ENCODE results near the gene ZCCHC14.

DNA sequence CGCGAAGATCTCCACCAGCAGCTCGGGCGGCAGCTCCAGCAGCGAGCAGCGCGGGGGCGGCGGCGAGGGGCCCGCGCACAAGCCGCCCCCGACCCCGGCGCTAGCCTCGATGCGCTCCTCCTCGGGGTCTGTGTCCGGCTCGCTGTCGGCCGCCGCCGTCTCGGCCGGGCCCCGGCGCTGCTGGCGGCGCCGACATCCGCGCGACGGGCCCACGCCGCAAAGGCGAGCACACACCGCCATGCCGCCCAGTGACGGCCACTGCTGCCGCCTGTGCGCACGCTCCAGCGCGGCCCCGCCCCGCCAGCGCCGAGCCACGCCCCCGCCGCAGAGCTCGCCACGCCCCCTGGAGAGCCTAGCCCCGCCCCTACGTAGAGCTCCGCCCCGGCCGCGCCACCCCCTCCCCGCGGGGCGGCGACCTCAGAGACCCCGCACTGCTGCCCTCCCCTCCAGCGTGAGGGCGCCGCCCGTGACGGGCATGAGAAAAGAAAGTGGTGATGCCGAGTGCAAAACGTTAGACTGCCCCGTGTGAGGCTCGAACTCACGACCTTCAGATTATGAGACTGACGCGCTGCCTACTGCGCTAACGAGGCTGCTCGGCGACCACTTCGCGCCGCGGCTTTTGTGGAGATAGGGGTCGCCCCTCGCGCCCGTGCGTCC lies 109.2 kb downstream of the ZCCHC14 start, which contains the start of gene FBXO31:
- no peak for TF ChIP-seq CTCF (conservative IDR thresholded peaks at IDR 0.05; ENCODE audit: low read depth, low read length)
- TF ChIP-seq EZH2 (IDR thresholded peaks at IDR 0.05; ENCODE audit: borderline replicate concordance, low read depth, low read length, poor library complexity, severe bottlenecking) = no peak
